Superior temporal gyrus (tissue), 1 donor: Measurements from ENCODE around the gene SPTLC2.

ENCODE experiments used
- DNase-seq: peaks from one replicate; pipeline ENCODE4 v3.0.0-alpha.2; 2016; ENCODE audit errors: extremely low spot score

The SPTLC2 gene

DNA sequence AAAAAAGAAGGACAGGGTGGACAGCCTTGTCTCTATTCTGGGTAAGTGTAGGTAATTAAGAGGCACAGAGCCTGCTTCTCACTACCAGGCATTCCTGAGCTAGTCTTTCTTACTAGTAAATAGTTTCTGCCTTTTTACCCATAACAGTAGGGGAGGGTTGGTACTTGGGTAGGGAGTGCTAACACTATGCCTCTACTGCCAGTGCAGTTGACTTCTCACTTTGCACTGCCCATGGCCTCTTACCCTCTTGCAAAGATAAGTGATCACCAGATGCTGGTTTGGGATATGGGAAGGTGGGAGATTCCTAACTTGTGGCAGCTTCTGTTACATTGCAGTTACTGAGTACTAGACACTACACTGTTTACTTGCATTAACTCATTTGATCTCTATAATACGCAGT is 146.9 kb downstream of the SPTLC2 start:
- DNase-seq = no peak

DNA sequence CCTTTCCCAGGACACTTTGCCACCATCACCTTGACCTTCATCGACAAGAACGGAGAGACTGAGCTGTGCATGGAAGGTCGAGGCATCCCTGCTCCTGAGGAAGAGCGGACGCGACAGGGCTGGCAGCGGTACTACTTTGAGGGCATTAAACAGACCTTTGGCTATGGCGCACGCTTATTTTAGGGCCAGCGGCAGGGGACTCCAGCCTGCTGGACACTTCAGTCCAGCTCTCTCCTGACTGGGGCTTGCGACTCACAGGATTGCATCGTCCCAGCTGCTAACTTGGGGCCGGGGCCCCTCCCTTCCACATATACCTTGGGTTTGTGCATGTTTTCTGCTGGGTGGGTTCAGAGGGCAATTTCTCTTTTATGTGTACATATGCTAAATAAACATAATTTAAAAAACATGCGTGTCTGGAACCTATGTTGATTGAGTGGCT is 147.4 kb downstream of the SPTLC2 start:
- no peak for DNase-seq

DNA sequence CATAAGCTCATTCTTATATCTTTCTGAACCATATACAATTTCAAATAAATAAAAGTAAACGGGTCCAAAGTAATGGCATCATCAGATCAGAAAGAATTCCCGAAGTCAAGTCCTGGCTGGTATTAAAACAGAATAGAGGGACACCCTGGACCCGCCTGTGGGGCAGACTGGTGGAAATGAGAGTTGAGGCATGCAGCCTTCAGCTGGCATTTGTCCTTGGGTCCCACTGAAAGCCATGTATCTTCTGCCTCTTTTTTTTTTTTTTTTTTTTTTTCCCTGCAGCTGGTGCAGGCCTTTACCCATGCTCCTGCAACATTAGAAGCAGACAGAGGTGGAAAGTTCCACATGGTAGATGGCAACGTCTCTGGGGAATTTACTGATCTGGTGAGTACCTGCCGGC is 148.6 kb downstream of the SPTLC2 start:
- DNase-seq = no peak

DNA sequence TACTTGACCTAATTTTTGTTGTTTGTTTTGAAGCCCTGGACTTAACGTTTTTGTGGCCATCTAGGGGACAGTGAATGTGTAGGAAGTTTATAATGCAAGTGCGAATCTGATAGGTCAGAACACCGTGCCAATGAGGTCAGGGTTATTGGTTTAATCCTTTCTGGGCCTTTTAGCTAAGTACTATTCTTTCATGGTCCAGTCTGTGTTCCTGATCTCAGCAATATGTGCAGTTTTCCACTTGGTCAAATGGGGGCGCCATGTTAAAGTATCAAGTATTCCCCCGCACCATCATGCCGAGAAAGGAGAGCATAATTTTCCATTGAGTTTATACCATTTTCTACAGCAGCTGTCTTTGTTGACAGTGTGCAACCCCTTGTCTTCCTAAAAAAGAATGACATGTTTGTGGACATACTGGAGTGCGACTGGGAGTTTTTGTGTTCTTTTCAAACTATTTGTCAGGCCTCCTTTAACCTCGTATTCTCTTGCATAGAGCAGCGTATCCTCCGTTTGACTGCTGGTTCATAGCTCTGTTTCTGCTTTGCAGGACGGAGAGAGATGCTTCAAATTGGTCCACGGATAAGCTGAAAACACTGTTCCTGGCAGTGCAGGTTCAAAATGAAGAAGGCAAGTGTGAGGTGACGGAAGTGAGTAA is 157.2 kb downstream of the SPTLC2 start:
- DNase-seq = peak; percentile 91

- DNase-seq = peak; percentile 28
These were observed 158.0 kb downstream of the SPTLC2 start for GRCh38 chr14:77458249-77458950.

GRCh38 chr14:77457522-77458248 is 158.8 kb downstream of the SPTLC2 start, which contains the start of the genes AHSA1 and VIPAS39:
AHSA1 (plus strand) TSS chr14:77458093; CDS start chr14:77458190, 97 bp downstream.
VIPAS39 (minus strand) TSS chr14:77457601; CDS start chr14:77454102, 3,499 bp downstream.
- peak; percentile 100 for DNase-seq

- no peak for DNase-seq
These were observed 159.3 kb downstream of the SPTLC2 start for GRCh38 chr14:77457115-77457521.
